Tibial nerve (tissue), 4 donors: ENCODE results near the gene CNNM4. TPM values are rescaled to one million over a fixed set of nuclear protein-coding genes. Genes with fewer than 3 reads are reported as not detected.

Source experiments
- DNase-seq, 2 donors: peaks; one replicate each; pipeline ENCODE4 v3.0.0-alpha.2; 2019; ENCODE audit warnings: low spot score in 2 of 2
- H3K27ac ChIP-seq, 4 donors: fragments of 200-600 bp; sonication (generic) in 3 of 4; one replicate each; pipeline ENCODE4 v1.5.1; 2017 to 2019; ENCODE audit warnings: mild to moderate bottlenecking in 1 of 4
- H3K27me3 ChIP-seq, 2 donors: fragments of 200-600 bp; sonication (generic) in 1 of 2; one replicate each; pipeline versions ENCODE4 v1.5.1 to v1.6.0; 2017 to 2019
- H3K36me3 ChIP-seq, 3 donors: fragments of 200-600 bp; sonication (generic); one replicate each; pipeline ENCODE4 v1.5.1; 2018 to 2019
- H3K4me1 ChIP-seq, 4 donors: fragments of 200-600 bp; sonication (generic) in 3 of 4; one replicate each; pipeline ENCODE4 v1.5.1; 2017 to 2019
- H3K4me3 ChIP-seq, 4 donors: fragments of 200-600 bp; sonication (generic) in 3 of 4; one replicate each; pipeline ENCODE4 v1.5.1; 2017 to 2019; ENCODE audit warnings: mild to moderate bottlenecking in 1 of 4, moderate library complexity in 1 of 4
- H3K9me3 ChIP-seq, 4 donors: fragments of 200-600 bp; sonication (generic) in 3 of 4; one replicate each; pipeline ENCODE4 v1.5.1; 2017 to 2019
- EP300 ChIP-seq, 2 donors: sonication (generic); formaldehyde crosslinking; IDR thresholded peaks; one replicate each; pipeline ENCODE4 v1.6.1; 2017; ENCODE audit warnings: antibody characterized with exemption in 2 of 2, mild to moderate bottlenecking in 1 of 2
- POLR2A ChIP-seq, 2 donors: fragments of 450-650 bp; IDR thresholded peaks; one replicate each; pipeline ENCODE4 v1.6.1; 2017; ENCODE audit warnings: antibody characterized with exemption in 2 of 2, mild to moderate bottlenecking in 2 of 2, moderate library complexity in 2 of 2
- WGBS, 2 donors: methylation state at CpG; one replicate each; pipeline ENCODE4 v1.1.5; 2018; 5-methylcytosine and 5-hydroxymethylcytosine counted together
- total RNA-seq, 4 donors: library from RNA; depleted of rRNA; stranded (reverse); fragments of >200 nt; gene quantifications; one replicate each; pipeline ENCODE4 v1.1.0, GENCODE V29; 2016
- TF ChIP-seq, protein P1 (sequence below), 5 experiments: fragments of 200-600 bp in 3 of 5; fragments of 450-650 bp in 2 of 5; sonication (generic) in 3 of 5; IDR thresholded peaks; one replicate each; pipeline ENCODE4 v1.5.1; 2016 to 2019; ENCODE audit warnings: antibody characterized with exemption in 5 of 5, mild to moderate bottlenecking in 3 of 5, moderate library complexity in 2 of 5

Gene CNNM4
- total RNA-seq, 4 donors from 2014 or later: 6.3 to 10.2 (median 7.9) TPM

GRCh38 chr2:96747061-96747617 lies 13.6 kb upstream of the CNNM4 start:
- WGBS, 2 donors: 42% methylated on average over 6 of the region's 6 CpGs
- no peak for DNase-seq
- H3K27me3 ChIP-seq: no peaks in the 10 kb centered on the region
- no peak for TF ChIP-seq EP300 (IDR thresholded peaks at IDR 0.05)
- TF ChIP-seq, protein P1, sequence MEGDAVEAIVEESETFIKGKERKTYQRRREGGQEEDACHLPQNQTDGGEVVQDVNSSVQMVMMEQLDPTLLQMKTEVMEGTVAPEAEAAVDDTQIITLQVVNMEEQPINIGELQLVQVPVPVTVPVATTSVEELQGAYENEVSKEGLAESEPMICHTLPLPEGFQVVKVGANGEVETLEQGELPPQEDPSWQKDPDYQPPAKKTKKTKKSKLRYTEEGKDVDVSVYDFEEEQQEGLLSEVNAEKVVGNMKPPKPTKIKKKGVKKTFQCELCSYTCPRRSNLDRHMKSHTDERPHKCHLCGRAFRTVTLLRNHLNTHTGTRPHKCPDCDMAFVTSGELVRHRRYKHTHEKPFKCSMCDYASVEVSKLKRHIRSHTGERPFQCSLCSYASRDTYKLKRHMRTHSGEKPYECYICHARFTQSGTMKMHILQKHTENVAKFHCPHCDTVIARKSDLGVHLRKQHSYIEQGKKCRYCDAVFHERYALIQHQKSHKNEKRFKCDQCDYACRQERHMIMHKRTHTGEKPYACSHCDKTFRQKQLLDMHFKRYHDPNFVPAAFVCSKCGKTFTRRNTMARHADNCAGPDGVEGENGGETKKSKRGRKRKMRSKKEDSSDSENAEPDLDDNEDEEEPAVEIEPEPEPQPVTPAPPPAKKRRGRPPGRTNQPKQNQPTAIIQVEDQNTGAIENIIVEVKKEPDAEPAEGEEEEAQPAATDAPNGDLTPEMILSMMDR (IDR thresholded peaks at IDR 0.05): no peak
- no peak for TF ChIP-seq POLR2A (IDR thresholded peaks at IDR 0.05)
- H3K27ac ChIP-seq: peak overlapping the region in 1 of 4 donors; percentile 4
- H3K4me1 ChIP-seq: peaks cover 0 to 19% (median 3%) of the 10 kb centered on the region in 4 donors
- no peak overlapping the region for H3K4me3 ChIP-seq
- no peaks in the 10 kb centered on the region for H3K36me3 ChIP-seq
- no peaks in the 10 kb centered on the region for H3K9me3 ChIP-seq

DNA sequence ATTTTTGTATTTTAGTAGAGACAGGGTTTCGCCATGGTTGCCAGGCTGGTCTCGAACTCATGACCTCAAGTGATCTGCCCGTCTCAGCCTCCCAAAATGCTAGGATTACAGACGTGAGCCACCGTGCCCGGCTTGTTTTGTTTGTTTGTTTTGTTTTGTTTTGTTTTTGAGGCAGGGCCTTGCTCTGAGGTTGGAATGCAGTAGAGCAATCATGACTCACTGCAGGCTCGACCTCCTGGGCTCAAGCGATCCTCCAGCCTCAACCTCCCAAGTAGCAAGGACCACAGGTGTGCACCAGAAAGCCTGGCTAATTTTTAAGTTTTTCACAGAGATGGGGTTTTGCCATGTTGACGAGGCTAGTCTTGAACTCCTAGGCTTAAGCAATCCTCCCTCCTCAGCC lies 8.9 kb upstream of the CNNM4 start:
- H3K9me3 ChIP-seq: no peaks in the 10 kb centered on the region
- TF ChIP-seq EP300 (IDR thresholded peaks at IDR 0.05) (no peak), POLR2A (IDR thresholded peaks at IDR 0.05) (no peak)
- TF ChIP-seq, protein P1 (IDR thresholded peaks at IDR 0.05): no peak
- WGBS, 2 donors: 80 to 90% methylated on average over 9 of the region's 9 CpGs
- no peaks in the 10 kb centered on the region for H3K27me3 ChIP-seq
- no peak overlapping the region for H3K27ac ChIP-seq
- no peak overlapping the region for H3K4me3 ChIP-seq
- DNase-seq: no peak
- H3K4me1 ChIP-seq: peaks cover 0 to 16% (median 3%) of the 10 kb centered on the region in 4 donors
- H3K36me3 ChIP-seq: no peaks in the 10 kb centered on the region

DNA sequence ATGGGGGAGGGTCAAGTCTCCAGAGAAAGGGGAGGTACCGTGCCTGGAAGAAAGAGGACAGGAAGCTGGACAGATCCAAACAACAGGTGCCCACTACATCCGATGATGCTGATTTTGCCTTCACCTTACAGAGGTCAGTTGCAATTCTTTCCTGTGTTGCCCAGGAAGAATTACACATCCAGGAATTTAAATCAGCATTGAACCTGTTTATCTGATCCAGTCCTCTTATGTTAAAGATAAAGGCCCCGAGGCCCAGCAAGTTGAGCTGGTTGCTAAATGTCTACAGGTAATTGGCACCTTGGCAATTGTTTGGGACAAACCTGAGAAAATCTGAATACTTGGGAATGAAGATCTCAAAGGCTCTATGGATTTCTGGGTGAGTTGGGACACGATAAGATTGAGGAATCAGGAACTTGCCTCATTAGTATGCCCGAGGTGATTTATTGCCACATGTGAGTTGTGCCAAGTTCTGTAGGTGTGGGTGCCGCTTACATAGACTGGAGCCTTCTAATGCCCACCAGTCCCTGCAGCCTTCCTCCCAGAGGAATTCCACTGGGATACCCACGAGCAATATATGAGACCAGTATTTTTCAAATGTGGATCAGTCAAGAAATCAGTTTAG lies 6.9 kb upstream of the CNNM4 start:
- Histone ChIP-seq H3K4me3 (no peak overlapping the region), H3K27ac (no peak overlapping the region), H3K4me1 (no peaks in the 10 kb centered on the region), H3K27me3 (no peaks in the 10 kb centered on the region), H3K36me3 (no peaks in the 10 kb centered on the region), H3K9me3 (no peaks in the 10 kb centered on the region)
- WGBS, 2 donors: 62 to 70% methylated on average over 7 of the region's 7 CpGs
- no peak for DNase-seq
- TF ChIP-seq, protein P1 (IDR thresholded peaks at IDR 0.05): no peak
- TF ChIP-seq POLR2A (IDR thresholded peaks at IDR 0.05): no peak
- no peak for TF ChIP-seq EP300 (IDR thresholded peaks at IDR 0.05)

DNA sequence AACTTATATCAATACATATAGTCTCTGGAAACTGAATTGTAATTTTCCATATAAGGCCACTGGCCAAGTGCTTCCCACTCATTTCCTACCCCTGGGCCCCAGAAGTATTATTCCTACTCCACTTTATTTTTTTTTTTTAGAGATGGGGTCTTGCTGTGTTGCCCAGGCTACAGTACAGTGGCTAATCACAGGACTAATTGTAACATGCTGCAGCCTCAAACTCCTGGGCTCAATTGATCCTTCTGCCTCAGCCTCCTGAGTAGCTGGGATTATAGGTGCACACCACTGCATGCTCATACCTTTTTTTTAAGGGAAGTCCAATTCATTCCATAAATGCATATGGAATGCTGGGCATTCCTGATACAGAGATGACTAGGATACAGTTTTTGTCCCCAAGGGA lies 6.4 kb upstream of the CNNM4 start:
- Histone ChIP-seq H3K4me1 (peaks cover 0 to 2% (median 0%) of the 10 kb centered on the region in 4 donors), H3K9me3 (no peaks in the 10 kb centered on the region), H3K27ac (no peak overlapping the region), H3K4me3 (no peak overlapping the region), H3K27me3 (no peaks in the 10 kb centered on the region), H3K36me3 (no peaks in the 10 kb centered on the region)
- DNase-seq: no peak
- TF ChIP-seq POLR2A (IDR thresholded peaks at IDR 0.05) (no peak), EP300 (IDR thresholded peaks at IDR 0.05) (no peak)
- TF ChIP-seq, protein P1 (IDR thresholded peaks at IDR 0.05): no peak

DNA sequence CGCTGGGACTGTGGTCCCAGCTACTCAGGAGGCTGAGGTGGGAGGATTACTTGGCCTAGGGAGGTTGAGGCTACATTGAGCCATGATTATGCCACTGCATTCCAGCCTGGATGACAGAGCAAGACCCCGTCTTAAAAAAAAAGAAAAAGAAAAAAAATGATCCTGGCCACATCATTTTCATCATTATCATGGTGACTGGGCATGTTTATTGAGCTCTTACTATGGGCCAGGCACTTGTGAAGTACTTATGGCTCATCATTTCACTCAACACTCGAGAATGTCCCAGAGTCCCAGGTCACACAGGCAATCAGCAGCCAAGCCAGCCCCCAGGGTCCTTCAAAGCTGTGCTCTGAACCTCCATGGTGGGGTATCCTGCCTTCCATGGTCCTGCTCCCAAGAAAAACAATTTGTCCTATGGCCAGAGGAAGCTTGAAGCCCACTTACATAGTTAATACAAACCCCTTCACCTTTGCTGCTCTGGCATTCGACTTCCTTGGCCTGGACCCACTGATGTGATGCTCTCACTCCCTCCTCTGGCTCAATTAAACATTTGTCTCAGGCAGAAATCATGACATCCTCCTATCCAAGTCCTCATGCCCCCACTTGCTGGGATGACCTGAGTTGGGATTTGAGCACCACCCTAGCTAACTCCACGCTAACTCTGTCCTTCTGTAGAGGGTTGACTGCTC lies 3.8 kb upstream of the CNNM4 start:
- no peak for TF ChIP-seq POLR2A (IDR thresholded peaks at IDR 0.05)
- no peak for TF ChIP-seq EP300 (IDR thresholded peaks at IDR 0.05)
- TF ChIP-seq, protein P1 (IDR thresholded peaks at IDR 0.05): no peak
- Histone ChIP-seq H3K27ac (no peak overlapping the region), H3K36me3 (no peaks in the 10 kb centered on the region), H3K4me1 (peaks cover 0 to 23% (median 14%) of the 10 kb centered on the region in 4 donors), H3K4me3 (no peak overlapping the region), H3K27me3 (no peaks in the 10 kb centered on the region), H3K9me3 (no peaks in the 10 kb centered on the region)
- 74 to 79% methylated on average over 5 of the region's 5 CpGs for WGBS, 2 donors
- no peak for DNase-seq
